ENCODE measurements around the gene CHI3L1. TPM values are rescaled to one million over a fixed set of nuclear protein-coding genes. Genes with fewer than 3 reads are reported as not detected.

The CHI3L1 gene
- total RNA-seq, 4 donors from 2014 or later: 80.5 to 188 (median 107) TPM

- H3K4me3 ChIP-seq (ENCODE audit: low read depth, poor library complexity, severe bottlenecking): no peak overlapping the region
- TF ChIP-seq CTCF (IDR thresholded peaks at IDR 0.05) (no peak), POLR2A (IDR thresholded peaks at IDR 0.05) (no peak)
- intact Hi-C loops (cut with DNase I; ENCODE audit: low total_unique reads): no loop called here
- no peak for DNase-seq (ENCODE audit: low spot score in 2 of 2)
- 53 to 62% methylated on average over 8 of the region's 8 CpGs for WGBS, 2 donors
Observed at GRCh38 chr1:203172184-203173010, 14.1 kb downstream of the CHI3L1 start.

GRCh38 chr1:203171341-203172183 lies 14.9 kb downstream of the CHI3L1 start:
- DNase-seq (ENCODE audit: low spot score in 2 of 2): no peak
- no peak overlapping the region for H3K4me3 ChIP-seq (ENCODE audit: low read depth, poor library complexity, severe bottlenecking)
- no peak for TF ChIP-seq CTCF (IDR thresholded peaks at IDR 0.05)
- TF ChIP-seq POLR2A (IDR thresholded peaks at IDR 0.05): no peak
- intact Hi-C loops (cut with DNase I; ENCODE audit: low total_unique reads): no loop called here
- 91 to 95% methylated on average over 14 to 18 of the region's 22 CpGs for WGBS, 2 donors

- 90 to 92% methylated on average over 8 of the region's 8 CpGs for WGBS, 2 donors
- no peak overlapping the region for H3K4me3 ChIP-seq (ENCODE audit: low read depth, poor library complexity, severe bottlenecking)
- intact Hi-C loops (cut with DNase I; ENCODE audit: low total_unique reads): no loop called here
- TF ChIP-seq CTCF (IDR thresholded peaks at IDR 0.05) (no peak), POLR2A (IDR thresholded peaks at IDR 0.05) (no peak)
- DNase-seq (ENCODE audit: low spot score in 2 of 2): no peak
Observed at GRCh38 chr1:203170625-203171330, 15.7 kb downstream of the CHI3L1 start.

GRCh38 chr1:203169770-203170520 lies 16.6 kb downstream of the CHI3L1 start:
- no peak for TF ChIP-seq CTCF (IDR thresholded peaks at IDR 0.05)
- no peak for TF ChIP-seq POLR2A (IDR thresholded peaks at IDR 0.05)
- no peak for DNase-seq (ENCODE audit: low spot score in 2 of 2)
- WGBS, 2 donors: 86 to 91% methylated on average over 21 of the region's 21 CpGs
- no peak overlapping the region for H3K4me3 ChIP-seq (ENCODE audit: low read depth, poor library complexity, severe bottlenecking)
- intact Hi-C loops (cut with DNase I; ENCODE audit: low total_unique reads): no loop called here

- 87 to 93% methylated on average over 9 of the region's 9 CpGs for WGBS, 2 donors
- no peak for TF ChIP-seq POLR2A (IDR thresholded peaks at IDR 0.05)
- no peak for TF ChIP-seq CTCF (IDR thresholded peaks at IDR 0.05)
- intact Hi-C loops (cut with DNase I; ENCODE audit: low total_unique reads): no loop called here
- H3K4me3 ChIP-seq (ENCODE audit: low read depth, poor library complexity, severe bottlenecking): no peak overlapping the region
- DNase-seq (ENCODE audit: low spot score in 2 of 2): no peak
Observed at GRCh38 chr1:203168991-203169390, 17.5 kb downstream of the CHI3L1 start.
